Immature natural killer cell (primary cell): ENCODE measurements around the gene SORT1. TPM values are rescaled to one million over a fixed set of nuclear protein-coding genes. Genes with fewer than 3 reads are reported as not detected.

Experiments
- DNase-seq, 3 donors: peaks; one replicate each; pipeline ENCODE4 v3.0.0; 2022; ENCODE audit warnings: mixed read lengths in 1 of 3
- H3K27ac Mint-ChIP-seq, 6 donors: one replicate each; pipeline ENCODE4 v1.8.0; 2020; ENCODE audit warnings: mixed read lengths in 6 of 6, mild to moderate bottlenecking in 5 of 6, inconsistent platforms in 4 of 6, moderate library complexity in 3 of 6
- H3K27me3 Mint-ChIP-seq, 3 donors: one replicate each; pipeline ENCODE4 v1.8.0; 2020 to 2021; ENCODE audit warnings: low read depth in 3 of 3, mild to moderate bottlenecking in 3 of 3, mixed read lengths in 3 of 3, moderate library complexity in 3 of 3, inconsistent platforms in 1 of 3
- H3K36me3 Mint-ChIP-seq, 3 donors: one replicate each; pipeline ENCODE4 v1.8.0; 2020; ENCODE audit warnings: mixed read lengths in 3 of 3, inconsistent platforms in 2 of 3, mild to moderate bottlenecking in 2 of 3
- H3K4me1 Mint-ChIP-seq, 2 donors: one replicate each; pipeline ENCODE4 v1.8.0; 2020; ENCODE audit warnings: inconsistent platforms in 2 of 2, mild to moderate bottlenecking in 2 of 2, mixed read lengths in 2 of 2, moderate library complexity in 1 of 2
- H3K4me3 Mint-ChIP-seq, 5 donors: one replicate each; pipeline ENCODE4 v1.8.0; 2020; ENCODE audit warnings: mild to moderate bottlenecking in 5 of 5, mixed read lengths in 5 of 5, inconsistent platforms in 3 of 5, moderate library complexity in 3 of 5
- H3K9me3 Mint-ChIP-seq, 6 donors: one replicate each; pipeline ENCODE4 v1.8.0; 2020; ENCODE audit warnings: mild to moderate bottlenecking in 6 of 6, mixed read lengths in 6 of 6, inconsistent platforms in 4 of 6, moderate library complexity in 3 of 6
- polyA plus RNA-seq, 3 donors: library from polyadenylated mRNA; unstranded; fragments of 300-500 nt; fragmentation: Illumina TruSeq; gene quantifications; one replicate each; pipeline ENCODE4 v1.2.3, GENCODE V29; 2021

SORT1 gene
- polyA plus RNA-seq, 3 donors from 2014 or later = 0.54 to 1.6 TPM; not detected in 1

DNA sequence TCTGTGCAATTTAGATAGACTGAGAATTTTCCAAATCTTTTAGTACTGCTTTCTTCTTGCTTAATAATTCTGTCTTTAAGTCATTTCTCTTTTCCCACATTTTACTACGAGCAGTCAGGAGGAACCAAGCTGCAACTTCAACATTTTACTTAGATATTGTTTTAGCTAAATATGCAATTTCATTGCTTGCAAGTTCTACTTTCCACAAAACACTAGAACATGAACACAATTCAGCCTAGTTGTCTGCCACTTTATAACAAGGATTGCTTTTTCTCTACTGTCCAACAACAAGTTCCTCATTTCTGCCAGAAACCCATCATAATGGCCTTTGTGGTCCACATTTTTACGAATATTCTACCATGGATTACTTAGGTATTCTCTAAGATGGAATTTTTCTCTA is 36.6 kb downstream of the SORT1 start:
- Mint-ChIP-seq H3K27me3 (peaks cover 0 to 6% (median 2%) of the 10 kb centered on the region in 3 donors), H3K36me3 (no peaks in the 10 kb centered on the region)

DNA sequence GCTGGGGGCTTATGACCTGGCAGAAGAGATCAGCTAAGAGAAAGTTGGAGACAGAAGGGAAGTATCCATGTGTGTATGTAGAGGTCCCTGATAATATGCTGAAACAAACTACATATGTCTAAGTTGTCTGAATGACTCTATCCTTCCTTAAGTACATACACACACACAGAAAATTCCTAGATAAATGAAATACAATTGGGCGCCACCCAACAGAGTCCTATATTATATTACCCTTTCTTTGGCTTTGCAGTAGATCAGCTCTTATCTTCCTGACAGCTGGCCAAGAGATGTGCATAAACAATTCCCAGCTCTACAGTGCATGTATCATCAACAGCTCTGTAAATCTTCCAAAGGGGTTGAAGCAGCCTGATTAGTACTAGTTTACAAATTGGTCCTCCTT is 40.1 kb downstream of the SORT1 start:
- no peak for DNase-seq
- Mint-ChIP-seq H3K4me1 (no peaks in the 10 kb centered on the region), H3K27me3 (peaks cover 0 to 9% (median 0%) of the 10 kb centered on the region in 3 donors), H3K27ac (no peak overlapping the region), H3K9me3 (no peaks in the 10 kb centered on the region), H3K36me3 (no peaks in the 10 kb centered on the region), H3K4me3 (no peak overlapping the region)

More for the DNA sequence above, 36.6 kb downstream of the SORT1 start:
- DNase-seq = no peak
- Mint-ChIP-seq H3K4me3 (no peak overlapping the region), H3K27ac (no peak overlapping the region), H3K9me3 (no peaks in the 10 kb centered on the region), H3K4me1 (no peaks in the 10 kb centered on the region)

DNA sequence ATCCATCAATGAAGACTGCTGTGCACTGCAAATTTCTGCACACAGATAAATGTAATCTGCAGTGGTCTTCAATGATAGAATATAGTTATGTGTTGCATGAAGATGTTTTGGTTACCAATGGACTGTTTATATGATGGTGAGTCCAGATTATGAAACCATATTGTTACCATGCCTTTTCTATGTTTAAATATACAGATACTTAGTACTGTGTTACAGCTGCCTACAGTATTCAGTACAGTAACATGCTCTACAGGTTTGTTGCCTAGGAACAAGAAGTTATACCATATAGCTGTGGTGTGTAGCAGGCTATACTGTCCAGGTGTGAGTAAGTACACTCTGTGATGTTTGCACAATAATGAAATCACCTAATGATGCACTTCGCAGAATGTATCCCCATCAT is 40.8 kb downstream of the SORT1 start:
- H3K27me3 Mint-ChIP-seq = peaks cover 0 to 9% (median 0%) of the 10 kb centered on the region in 3 donors
- no peaks in the 10 kb centered on the region for H3K36me3 Mint-ChIP-seq
- H3K9me3 Mint-ChIP-seq = no peaks in the 10 kb centered on the region
- H3K4me1 Mint-ChIP-seq = no peaks in the 10 kb centered on the region
- H3K4me3 Mint-ChIP-seq = no peak overlapping the region
- DNase-seq = no peak
- no peak overlapping the region for H3K27ac Mint-ChIP-seq

DNA sequence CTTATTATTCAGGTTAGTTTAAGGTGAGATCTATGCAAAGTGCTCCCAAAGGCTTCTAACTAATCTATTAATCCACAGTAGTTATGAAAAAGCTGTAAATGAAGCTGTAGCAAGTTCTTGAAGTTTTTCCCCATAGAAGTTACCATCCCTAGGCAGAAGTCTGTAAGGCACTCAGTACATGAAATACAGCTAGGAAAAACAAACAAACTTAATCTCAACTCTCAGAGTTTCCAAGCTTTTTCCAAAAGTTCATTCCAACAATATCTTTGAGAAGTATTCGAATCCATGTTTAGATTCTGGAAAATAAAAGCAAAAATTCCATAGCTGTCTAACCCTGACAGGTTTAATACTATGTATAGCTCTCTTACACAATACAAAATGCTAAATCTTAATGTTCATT is 41.2 kb downstream of the SORT1 start:
- no peak overlapping the region for H3K4me3 Mint-ChIP-seq
- H3K27me3 Mint-ChIP-seq = peaks cover 0 to 9% (median 0%) of the 10 kb centered on the region in 3 donors
- no peaks in the 10 kb centered on the region for H3K36me3 Mint-ChIP-seq

DNA sequence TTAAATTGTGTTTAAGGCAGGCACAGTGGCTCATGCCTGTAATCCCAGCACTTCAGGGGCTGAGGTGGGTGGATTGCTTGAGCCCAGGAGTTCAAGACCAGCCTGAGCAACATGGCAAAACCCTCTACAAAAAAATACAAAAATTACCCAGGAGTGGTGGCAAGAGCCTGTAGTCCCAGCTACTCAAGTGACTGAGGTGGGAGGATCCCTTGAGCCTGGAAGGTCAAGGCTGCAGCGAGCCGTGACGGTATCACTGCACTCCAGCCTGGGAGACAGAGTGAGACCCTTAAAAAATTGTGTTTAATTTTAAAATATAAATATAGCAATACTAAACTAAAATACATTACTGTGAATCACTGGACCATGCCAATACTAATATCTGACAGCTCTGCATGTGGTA is 42.8 kb downstream of the SORT1 start:
- no peaks in the 10 kb centered on the region for H3K9me3 Mint-ChIP-seq
- H3K36me3 Mint-ChIP-seq = no peaks in the 10 kb centered on the region
- H3K27me3 Mint-ChIP-seq = peaks cover 0 to 7% (median 0%) of the 10 kb centered on the region in 3 donors
- DNase-seq = no peak
- no peaks in the 10 kb centered on the region for H3K4me1 Mint-ChIP-seq
- H3K4me3 Mint-ChIP-seq = no peak overlapping the region
- no peak overlapping the region for H3K27ac Mint-ChIP-seq

More for the DNA sequence above, 41.2 kb downstream of the SORT1 start:
- Mint-ChIP-seq H3K27ac (no peak overlapping the region), H3K9me3 (no peaks in the 10 kb centered on the region), H3K4me1 (no peaks in the 10 kb centered on the region)
- no peak for DNase-seq

DNA sequence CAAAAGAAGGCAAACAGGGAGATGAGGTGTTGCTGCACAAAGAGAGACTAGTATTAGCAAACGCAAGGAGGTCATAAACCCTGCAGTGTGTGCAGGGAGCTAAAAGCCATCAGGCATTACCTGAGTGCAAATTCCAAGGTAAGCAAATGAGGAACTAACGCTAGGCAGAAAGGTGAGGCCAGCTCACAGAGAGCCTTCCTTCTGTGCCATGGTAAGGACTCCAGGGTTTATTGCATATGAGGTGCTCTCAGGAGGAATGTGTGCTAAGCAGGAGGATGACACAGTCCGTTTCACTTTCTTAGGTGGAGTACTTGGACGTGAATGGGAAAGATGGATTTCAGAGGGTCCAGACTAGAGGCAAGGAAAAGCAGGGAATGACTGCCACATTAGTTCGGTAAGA is 46.3 kb downstream of the SORT1 start:
- no peaks in the 10 kb centered on the region for H3K36me3 Mint-ChIP-seq
- H3K27me3 Mint-ChIP-seq = peaks cover 0 to 6% (median 0%) of the 10 kb centered on the region in 3 donors
- no peaks in the 10 kb centered on the region for H3K4me1 Mint-ChIP-seq
- H3K27ac Mint-ChIP-seq = no peak overlapping the region
- no peak for DNase-seq
- no peaks in the 10 kb centered on the region for H3K9me3 Mint-ChIP-seq
- H3K4me3 Mint-ChIP-seq = no peak overlapping the region

DNA sequence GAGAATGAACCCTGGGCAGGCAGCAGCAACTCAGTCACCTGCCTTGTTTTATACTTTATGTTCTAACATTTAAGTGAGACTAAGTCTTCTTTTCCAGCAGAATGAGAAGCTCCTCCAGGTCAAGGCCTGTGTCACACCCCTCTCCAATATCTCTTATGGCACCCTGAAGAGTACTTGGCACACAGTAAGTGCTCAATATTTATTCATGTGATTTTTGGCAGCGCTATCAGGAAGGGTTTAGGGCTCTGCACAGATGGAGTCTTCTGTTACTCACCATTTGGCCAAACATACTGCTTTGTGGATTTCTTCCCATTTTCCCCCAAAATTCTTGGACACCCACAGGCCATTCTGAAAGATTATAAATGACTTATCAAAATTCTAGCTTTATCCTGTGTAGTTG is 47.1 kb downstream of the SORT1 start:
- no peaks in the 10 kb centered on the region for H3K9me3 Mint-ChIP-seq
- no peaks in the 10 kb centered on the region for H3K4me1 Mint-ChIP-seq
- no peaks in the 10 kb centered on the region for H3K36me3 Mint-ChIP-seq
- no peak for DNase-seq
- H3K27ac Mint-ChIP-seq = no peak overlapping the region
- no peak overlapping the region for H3K4me3 Mint-ChIP-seq
- H3K27me3 Mint-ChIP-seq = peaks cover 0 to 6% (median 0%) of the 10 kb centered on the region in 3 donors

DNA sequence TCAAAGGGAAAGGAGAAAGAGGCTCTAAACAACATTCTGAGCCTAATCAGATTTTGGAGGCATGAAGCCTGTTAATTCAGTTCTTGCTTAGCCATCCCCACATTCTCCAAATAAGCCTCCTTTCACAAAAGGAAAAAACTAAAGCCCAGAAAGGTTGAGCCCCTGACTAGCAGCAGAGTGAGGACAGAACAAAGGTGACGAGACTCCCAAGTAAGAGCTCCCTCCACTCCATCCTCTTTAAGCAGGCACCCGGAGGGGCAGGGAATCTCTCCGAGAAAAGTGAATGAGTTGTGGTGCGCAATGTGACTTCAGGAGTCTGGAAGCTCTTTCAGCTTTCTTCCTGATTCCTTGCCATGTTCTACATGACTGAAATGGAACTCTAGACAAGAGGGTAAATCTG is 47.5 kb downstream of the SORT1 start:
- H3K27ac Mint-ChIP-seq = no peak overlapping the region

DNA sequence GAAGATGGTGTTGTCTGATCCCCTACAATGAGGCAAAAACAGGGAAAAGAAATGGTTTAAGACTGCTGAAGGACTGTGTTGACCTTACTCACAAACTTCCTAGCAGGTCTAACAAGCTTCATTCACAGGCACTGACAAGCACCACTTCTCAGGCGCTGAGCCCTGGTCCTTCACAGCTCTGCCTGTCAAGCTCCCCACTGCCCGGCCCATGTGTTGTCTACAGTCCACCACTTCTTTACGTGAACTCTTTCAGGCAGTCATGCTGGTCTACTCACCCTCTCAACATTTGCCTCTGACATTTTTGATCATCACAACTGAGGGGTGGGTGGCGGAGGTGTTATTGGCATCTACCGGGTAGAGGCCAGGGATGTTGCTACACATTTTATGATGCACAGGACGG is 50.2 kb downstream of the SORT1 start:
- Mint-ChIP-seq H3K4me1 (no peaks in the 10 kb centered on the region), H3K36me3 (no peaks in the 10 kb centered on the region), H3K27ac (no peak overlapping the region), H3K9me3 (peaks cover 0 to 1% (median 0%) of the 10 kb centered on the region in 6 donors), H3K4me3 (no peak overlapping the region), H3K27me3 (peaks cover 0 to 4% (median 0%) of the 10 kb centered on the region in 3 donors)
- DNase-seq = no peak

More for the DNA sequence above, 47.5 kb downstream of the SORT1 start:
- peaks cover 0 to 6% (median 0%) of the 10 kb centered on the region in 3 donors for H3K27me3 Mint-ChIP-seq
- H3K4me1 Mint-ChIP-seq = no peaks in the 10 kb centered on the region
- no peaks in the 10 kb centered on the region for H3K36me3 Mint-ChIP-seq
- DNase-seq = no peak
- H3K9me3 Mint-ChIP-seq = no peaks in the 10 kb centered on the region
- H3K4me3 Mint-ChIP-seq = no peak overlapping the region

DNA sequence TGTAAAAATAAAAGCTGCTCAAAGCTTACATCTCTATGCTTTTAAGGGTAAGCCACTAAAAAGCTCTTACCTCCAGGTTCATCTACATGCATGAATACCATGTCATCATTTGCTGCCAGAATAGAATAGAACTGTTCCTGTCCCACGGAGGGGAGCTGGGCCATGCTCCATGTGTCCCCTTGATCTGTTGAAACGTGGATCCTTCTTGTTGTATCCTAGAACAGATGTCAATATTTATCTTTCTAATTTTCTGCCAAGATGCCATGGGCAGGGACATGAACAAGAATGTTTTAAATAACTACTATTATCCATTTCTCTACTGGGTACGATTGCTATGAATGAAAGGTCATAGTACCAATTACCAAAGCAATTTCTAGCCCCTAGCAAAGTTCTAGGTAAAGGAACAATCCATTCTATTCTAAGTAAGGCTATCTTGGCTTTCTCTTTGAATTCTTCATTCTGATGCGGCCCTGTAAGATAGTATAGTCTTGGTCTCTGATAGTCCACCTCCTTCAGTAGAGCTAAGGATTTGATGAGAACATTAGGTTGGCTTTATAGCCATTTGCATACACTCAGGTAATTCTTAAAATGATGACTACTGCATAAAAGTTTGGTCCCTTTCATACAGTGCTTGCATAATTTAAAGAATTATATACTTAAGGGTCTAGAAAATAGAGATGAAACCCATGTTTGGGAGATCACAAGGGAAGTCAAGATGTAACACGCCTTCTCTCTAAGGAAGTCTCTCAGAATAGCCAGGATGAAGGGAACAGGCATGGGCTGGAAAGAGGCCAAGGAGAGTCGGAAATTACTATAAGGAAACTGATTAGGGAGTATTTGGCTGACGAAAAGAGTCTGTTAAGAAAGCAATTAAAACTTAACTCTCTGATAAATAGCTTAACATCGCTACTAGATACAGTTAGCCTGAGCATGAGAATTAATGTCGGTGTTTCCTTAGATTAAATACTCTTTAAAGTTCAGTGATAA is 55.5 kb downstream of the SORT1 start:
- peaks cover 0 to 3% (median 0%) of the 10 kb centered on the region in 3 donors for H3K27me3 Mint-ChIP-seq
- no peak for DNase-seq
- H3K27ac Mint-ChIP-seq = no peak overlapping the region
- H3K9me3 Mint-ChIP-seq = peaks cover 0 to 1% (median 0%) of the 10 kb centered on the region in 6 donors
- no peaks in the 10 kb centered on the region for H3K4me1 Mint-ChIP-seq
- H3K36me3 Mint-ChIP-seq = no peaks in the 10 kb centered on the region
- no peak overlapping the region for H3K4me3 Mint-ChIP-seq

DNA sequence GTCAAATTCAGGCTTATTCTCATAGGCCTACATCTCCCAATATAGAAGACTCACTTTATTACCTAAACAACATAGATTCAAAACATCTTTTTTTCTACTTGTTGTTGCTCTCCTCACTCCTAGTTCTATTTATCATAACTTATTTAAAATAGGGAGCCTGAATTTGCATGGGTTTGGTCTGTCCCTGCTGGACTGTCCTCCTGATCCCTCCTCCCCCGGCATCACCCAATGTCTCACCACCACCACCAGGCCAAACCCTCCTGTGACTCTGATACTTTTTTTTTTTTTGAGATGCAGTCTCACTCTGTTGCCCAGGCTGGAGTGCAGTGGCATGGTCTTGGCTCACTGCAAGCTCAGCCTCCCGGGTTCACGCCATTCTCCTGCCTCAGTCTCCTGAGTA is 59.1 kb downstream of the SORT1 start:
- Mint-ChIP-seq H3K27me3 (peaks cover 0 to 1% (median 0%) of the 10 kb centered on the region in 3 donors), H3K4me3 (no peak overlapping the region), H3K27ac (no peak overlapping the region), H3K9me3 (no peaks in the 10 kb centered on the region), H3K4me1 (no peaks in the 10 kb centered on the region), H3K36me3 (no peaks in the 10 kb centered on the region)
- DNase-seq = no peak

DNA sequence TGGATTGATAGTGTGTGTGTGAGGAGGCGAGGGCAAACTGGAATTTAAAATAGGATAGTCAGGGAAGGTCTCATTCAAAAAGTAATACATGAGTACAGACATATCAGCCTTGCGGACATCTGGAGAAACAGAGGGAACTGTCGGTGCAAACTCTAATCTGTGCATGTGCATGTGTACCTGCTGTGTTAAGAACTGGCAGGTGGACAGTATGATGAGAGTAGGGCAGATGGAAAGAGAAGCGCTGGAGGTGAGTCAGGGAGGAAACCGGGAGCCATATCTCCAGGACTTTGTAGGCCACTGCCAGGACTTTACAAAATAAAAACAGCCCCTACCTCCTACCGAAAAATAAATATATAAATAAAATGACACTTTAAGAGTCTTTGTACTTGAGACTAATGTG is 59.6 kb downstream of the SORT1 start:
- H3K9me3 Mint-ChIP-seq = no peaks in the 10 kb centered on the region
- peaks cover 0 to 4% (median 0%) of the 10 kb centered on the region in 3 donors for H3K36me3 Mint-ChIP-seq
- H3K27ac Mint-ChIP-seq = no peak overlapping the region
- no peak overlapping the region for H3K4me3 Mint-ChIP-seq
- no peak for DNase-seq
- peaks cover 0 to 1% (median 0%) of the 10 kb centered on the region in 3 donors for H3K27me3 Mint-ChIP-seq
- H3K4me1 Mint-ChIP-seq = no peaks in the 10 kb centered on the region

DNA sequence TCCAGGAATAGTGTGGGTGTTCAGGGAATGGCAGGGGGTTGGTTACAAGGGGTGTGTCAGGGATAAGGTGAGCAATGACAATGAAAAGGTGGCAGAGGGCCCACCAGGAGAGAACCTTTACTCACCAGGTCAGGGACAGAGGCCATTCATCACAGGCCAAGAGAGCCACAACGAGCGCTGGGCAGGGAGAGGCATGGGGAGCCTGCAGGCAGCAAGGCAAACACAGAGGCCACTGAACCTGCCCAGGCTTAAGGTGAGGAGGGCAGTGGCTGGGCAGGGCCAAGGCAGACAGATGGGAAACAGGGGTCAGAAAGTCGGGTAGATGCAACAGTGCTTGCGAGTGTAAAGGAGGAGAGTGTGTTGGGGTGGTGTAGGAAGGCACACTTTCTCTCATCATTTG is 62.6 kb downstream of the SORT1 start:
- Mint-ChIP-seq H3K9me3 (peaks cover 5 to 19% (median 16%) of the 10 kb centered on the region in 6 donors), H3K27ac (no peak overlapping the region), H3K4me3 (no peak overlapping the region), H3K4me1 (no peaks in the 10 kb centered on the region), H3K27me3 (peaks cover 0 to 5% (median 0%) of the 10 kb centered on the region in 3 donors), H3K36me3 (peaks cover 12 to 16% (median 15%) of the 10 kb centered on the region in 3 donors)
- no peak for DNase-seq

DNA sequence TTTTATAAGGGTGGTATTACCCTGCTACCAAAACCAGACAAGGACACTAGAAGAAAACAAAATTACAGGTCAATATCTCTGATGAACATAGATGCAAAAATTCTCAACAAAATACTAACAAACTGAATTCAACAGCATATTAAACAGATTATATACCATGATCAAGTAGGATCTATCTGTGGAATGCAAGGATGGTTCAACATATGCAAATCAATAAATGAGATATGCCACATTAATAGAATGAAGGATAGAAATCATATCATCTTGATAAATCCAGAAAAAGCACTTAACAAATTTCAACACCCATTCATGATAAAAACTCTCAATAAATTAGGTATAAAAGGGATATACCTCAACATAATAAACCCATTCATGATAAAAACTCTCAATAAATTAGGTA is 66.6 kb downstream of the SORT1 start:
- H3K27me3 Mint-ChIP-seq = peaks cover 0 to 6% (median 4%) of the 10 kb centered on the region in 3 donors
- no peak overlapping the region for H3K4me3 Mint-ChIP-seq
- H3K4me1 Mint-ChIP-seq = no peaks in the 10 kb centered on the region
- peaks cover 5 to 23% (median 17%) of the 10 kb centered on the region in 6 donors for H3K9me3 Mint-ChIP-seq
- H3K36me3 Mint-ChIP-seq = peaks cover 12 to 16% (median 15%) of the 10 kb centered on the region in 3 donors
- DNase-seq = no peak
- no peak overlapping the region for H3K27ac Mint-ChIP-seq
